ENCODE measurements around the gene CHRNA4.

Gene CHRNA4

DNA sequence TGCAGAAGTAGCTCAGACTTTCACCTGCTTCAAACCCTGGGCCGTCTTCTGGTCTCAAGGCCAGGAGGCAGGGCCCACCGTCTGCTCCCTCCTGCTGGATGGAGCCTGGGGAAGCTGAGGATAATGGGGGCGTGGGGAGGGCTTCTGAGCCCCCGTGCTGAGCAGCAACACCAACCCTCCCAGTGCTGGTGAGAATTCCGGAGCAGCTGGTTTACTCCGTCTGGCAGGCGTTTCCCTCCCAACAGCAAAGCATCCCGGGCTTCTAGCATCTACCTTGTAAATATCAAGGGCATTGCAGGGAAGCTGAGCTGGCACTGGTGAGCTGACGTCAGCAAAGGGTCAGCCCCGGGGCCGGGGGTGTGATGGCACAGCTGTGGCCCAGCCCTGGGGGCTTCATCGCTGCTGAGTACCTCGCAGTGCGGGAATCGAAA, 16.8 kb upstream of the CHRNA4 start:
- DNase-seq (ENCODE audit: low read depth, low spot score) = no peak

DNA sequence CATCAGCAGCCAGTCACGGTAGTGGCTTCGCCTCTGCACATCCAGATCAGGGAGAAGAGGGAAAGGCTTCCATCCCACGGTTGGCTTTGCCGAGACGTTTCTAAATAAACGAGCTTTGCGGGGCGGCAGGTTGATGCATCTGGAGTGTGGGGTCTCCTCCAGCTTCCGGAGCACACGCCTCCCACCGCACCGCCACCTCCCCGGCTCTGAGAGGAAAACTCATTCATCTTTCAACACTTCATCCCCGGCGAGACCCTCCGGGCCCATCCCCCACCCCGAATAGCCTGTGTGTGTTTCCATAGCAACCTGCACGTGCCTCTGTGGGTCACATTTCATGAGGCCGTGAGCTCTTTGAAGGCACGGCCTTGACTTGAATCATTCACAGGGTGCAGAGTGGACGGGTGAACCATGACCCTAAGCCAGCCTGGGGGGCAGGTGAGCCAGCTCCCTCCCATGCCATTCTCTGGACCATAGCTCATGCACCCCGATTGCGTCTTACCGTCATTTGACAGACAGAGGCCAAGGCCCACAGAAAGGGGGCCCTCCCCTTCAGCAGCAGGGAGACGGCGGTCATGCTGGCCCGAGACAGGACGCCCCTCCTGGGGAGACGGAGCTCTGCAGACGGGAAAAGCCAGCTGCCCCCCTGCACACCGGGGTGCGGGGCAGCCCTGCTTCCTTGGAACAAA, 16.2 kb upstream of the CHRNA4 start:
- no peak for DNase-seq (ENCODE audit: low read depth, low spot score)

DNA sequence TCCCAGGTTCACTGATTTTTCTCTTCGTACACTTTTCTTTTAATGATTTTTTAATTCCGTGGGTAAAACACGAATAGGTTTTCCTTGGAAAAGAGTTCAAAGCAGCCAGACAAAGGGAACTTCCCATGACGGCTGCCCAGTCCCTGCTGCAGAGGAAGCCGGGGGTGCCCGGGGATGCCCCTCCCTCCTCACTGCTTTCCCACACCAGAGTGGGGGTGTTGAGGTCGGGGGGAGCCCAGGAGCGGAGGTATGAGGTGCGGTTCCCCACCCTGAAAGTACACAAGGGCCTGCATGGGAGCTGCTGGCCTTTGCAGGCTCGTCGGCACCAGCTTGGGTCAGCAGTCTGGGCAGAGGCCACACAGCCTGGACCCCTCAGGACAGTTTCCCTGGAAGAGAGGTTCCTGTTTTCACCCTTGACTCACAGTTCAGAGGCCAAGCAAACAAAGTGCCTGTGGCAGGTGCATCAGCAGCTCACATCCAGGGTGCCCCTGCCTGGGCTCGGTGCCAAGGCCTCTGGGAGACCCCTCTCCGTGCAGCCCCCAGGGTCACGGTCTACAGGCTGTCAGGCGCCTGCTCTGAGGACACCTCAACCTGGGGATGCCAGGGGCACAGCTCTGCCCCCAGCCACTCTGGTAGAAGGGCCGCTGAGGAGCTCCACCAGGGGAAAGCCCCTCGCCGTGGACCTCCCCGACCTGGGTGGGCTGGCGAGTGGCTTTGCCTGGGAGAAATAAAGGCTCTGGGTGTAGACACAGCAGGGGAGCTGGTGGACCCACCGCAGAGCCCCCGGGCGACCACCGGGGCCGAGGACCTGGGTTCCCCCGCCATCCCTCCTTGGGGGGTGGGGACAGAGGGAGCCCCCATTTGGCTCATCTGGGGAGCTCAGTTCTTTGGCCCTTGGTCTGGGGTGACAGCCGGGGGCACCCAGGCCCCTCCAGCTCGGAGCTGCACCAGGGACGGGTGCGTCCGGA, 15.4 kb upstream of the CHRNA4 start:
- DNase-seq (ENCODE audit: low read depth, low spot score) = no peak

DNA sequence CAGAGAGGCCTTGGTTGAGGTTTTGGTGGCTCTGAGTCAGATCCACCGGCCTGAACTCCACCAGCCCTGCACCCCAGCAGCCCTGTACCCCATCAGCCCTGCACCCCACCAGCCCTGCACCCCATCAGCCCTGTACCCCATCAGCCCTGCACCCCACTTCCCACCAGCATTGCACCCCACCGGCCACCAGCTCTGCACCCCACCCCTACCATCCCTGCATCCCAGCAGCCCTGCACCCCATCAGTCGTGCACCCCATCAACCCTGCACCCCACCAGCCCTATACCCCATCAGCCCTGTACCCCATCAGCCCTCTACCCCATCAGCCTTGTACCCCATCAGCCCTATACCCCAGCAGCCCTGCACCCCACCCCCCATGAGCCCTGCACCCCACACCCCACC, 14.3 kb upstream of the CHRNA4 start:
- no peak for DNase-seq (ENCODE audit: low read depth, low spot score)

DNA sequence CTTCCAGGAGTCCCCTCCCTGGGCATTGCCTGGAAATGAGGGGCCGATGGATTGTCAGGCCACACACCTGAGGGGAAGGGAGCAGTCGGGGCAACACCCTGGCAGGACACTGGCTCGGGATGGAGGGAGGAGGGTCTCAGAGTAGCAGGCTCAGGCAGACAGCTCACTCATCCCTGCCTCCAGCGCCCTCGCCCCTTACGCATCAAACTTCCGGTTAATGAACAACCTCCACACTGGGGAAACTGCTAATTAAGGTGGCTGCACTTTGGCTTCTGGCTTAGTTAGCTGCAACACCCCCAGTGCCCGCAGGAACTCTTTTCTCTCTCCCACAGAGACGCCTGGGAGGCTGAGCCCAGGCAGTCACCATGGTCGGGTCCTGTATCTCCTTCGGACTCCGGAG, 13.4 kb upstream of the CHRNA4 start:
- DNase-seq (ENCODE audit: low read depth, low spot score) = no peak

DNA sequence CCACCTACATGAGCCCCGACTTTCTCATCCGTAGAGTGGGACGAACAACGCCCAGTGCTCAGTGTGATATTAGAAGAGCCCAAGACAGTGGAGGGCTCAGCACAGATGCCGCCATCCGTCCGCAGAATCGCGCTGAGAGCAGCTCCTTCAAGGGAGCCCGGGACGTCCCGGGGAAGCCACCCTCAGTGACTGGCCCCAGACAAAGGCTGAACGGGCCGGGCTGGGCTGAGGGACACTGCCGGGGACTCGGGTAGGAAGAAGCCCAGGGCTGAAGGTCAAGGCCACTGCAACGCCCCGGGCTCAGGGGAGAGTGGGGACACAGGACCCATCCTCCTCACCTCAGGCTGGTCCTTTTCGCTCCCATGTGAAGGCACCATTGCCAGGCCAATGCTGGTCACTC, 12.8 kb upstream of the CHRNA4 start:
- no peak for DNase-seq (ENCODE audit: low read depth, low spot score)

DNA sequence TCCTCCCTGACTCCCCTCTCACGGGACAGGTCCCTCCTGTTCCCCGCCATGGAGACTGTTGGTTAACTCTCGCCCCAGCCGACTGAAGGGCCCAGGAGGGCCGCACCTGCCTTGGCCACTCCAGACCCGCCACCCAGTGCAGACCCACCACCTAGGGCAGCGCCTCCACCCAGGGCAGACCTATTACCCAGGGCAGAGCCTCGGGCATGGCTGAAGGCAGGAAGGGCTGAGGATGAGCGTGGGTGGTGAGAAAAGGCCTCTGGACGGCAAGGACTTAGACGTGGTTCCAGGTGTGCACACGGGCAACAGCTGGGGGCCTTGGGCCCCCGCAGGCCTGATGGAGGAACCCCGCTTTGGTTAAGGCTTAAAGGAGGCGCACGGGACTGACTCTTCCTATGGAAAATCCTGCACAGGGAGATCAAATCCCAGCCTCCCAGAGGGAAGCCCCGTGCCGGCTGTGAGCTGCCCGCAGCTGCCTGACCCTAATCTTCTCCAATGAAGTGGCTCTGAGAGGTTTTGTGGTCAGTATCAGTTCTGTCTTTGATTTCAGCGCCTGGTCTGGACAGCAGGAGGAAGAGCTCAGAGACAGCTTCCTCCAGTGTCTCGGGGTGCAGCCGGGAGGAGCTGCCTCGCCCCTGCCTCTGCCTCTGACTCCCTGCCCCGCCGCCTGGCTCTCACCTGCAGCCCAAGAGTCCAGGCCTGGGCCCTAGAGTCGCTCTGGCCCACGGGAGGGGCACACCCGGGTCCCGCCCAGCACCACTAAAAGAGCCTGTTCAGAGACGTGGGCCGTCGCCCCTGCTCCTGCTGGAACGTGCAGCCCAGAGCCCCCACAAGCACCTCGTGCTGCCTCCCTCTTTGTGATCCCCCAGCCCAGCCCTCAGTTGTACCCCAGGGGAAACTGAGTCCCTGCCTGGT, 12.1 kb upstream of the CHRNA4 start:
- no peak for DNase-seq (ENCODE audit: low read depth, low spot score)

DNA sequence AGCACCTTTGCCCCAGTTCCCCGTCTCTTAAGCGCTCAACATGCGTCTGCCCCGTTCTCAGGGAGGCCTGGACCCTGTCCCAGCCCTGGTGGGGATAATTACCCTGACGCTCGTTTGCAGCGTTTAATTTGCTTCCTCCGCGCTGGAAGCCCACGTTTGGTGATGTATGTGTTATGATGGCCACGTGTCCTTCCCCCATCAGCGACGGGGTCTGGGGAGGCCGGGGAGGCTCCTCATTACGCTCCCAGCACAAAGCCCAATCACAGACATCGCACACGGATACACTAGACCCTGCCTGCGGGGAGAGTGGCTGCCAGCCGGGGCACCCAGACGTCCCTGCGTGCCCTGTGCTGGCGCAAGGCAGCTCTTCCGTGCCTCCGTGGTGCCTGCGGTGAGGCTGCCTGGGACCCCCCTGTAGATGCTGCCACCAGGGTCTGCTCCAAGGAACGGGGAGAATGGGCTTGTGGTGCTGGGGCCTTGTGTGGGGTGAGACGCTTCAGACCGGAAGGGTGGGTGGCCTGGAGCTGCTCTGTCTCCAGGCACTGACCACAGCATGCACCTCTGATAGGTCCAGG, 10.2 kb upstream of the CHRNA4 start:
- DNase-seq (ENCODE audit: low read depth, low spot score) = no peak

DNA sequence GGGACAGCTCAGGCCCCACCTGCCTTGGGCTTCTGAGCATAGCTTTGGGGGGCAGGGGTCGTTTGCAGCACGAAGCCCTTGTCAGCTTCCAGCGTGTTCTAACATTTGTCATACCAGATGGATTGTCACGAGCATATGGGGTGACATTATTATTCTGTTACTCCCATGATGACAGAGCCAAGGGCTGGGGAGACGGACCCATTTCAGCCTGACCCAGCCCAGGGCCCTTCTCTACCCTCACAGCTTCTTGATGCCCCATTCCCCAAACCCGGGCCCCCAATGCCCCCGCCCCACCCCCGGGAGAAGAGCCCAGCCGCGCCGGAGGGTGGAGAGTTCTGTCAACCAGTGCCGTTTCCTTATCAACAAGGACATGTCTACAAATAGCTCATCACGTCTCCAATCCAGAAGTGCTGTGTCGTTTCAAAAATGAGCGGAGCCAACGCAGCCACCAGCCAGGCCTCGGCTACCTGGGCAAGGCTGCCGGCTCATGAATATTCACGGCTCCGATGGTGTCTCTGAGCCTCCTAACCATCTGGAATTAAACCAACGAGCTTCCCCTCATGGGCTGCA, 9.6 kb upstream of the CHRNA4 start:
- no peak for DNase-seq (ENCODE audit: low read depth, low spot score)

DNA sequence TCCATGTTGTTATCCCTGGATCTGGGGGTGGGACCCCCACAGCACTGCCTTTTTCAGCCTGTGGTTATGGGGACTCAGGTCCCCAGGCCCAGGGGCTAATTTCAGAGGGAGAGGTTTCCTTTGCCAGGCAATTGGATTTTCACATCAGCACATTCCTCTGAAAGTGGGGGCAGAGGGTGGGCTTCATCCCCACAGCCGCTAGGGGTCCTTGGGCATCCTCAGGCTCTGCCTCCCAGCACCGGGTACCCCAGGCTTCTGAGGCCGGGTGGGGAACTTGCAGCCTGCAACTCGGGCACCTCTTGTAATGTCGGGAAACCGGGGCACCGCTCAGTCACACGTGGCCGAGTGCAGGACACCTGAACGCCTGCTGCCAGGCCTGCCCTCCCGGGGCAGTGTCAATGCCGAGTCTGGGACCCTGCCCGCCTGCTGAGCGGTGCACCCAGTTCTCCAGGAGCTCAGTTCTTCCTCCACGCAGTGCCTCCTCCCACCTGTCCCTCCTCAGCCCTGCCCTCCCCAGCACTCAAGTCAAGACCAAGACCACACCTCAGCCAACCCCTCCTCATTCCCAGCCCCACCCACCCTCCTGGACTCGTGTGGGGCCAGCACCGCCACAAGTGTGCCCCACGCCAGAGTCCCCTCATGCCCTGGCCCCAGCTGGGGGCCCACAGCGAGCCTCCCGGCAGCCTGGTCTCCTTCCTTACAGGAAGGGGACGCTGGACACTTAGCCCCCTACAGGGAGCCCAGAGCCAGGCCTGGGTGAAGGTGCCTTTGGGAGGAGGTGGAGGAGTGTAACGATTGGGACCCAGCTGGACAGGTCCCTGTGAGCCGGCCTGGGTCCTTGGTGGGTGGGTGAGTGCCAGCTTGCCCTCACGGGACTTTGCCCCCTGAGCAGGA, 8.8 kb upstream of the CHRNA4 start:
- no peak for DNase-seq (ENCODE audit: low read depth, low spot score)

DNA sequence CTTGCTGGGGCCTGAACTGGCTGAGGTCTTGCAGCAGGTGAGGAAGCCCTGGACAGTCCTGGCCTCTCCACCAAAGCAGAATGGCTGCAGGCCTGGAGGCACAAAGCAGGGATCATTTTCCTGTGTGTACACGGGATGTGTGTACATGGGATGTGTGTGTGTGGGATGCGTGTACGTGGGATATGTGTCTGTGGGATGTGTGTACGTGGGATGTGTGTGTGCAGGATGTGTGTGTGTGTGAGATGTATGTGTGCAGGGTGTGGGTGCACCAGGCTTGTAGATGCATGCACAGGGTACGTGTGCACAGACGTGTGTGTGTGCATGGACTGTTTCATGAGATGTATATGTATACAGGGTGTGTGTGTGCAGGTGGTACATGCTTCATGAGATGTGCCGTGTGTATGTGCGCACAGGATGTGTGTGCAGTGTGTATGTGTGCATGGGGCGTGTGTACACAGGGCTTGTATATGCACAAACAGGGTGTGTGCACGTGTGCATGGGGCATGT, 7.9 kb upstream of the CHRNA4 start:
- no peak for DNase-seq (ENCODE audit: low read depth, low spot score)

DNA sequence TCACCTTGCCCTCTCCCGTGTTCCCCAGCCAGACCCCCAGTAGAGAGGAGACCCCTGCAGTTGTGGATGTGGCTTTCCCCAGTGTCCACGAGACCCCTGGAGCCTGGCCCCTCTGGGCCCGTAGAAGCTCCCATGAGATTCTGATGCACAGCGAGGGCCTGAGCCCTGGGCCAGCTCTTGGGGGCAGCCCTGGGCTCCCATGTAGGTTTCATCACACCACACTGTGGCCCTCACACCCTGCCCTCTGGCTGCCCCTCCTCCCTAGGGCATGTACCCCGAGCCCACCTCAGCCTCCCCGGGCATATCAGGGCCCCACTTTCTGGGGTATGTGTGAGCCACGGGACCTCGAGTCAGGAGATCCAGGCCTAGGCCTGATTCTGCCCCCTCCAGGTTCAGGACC, 7.0 kb upstream of the CHRNA4 start:
- DNase-seq (ENCODE audit: low read depth, low spot score) = no peak

DNA sequence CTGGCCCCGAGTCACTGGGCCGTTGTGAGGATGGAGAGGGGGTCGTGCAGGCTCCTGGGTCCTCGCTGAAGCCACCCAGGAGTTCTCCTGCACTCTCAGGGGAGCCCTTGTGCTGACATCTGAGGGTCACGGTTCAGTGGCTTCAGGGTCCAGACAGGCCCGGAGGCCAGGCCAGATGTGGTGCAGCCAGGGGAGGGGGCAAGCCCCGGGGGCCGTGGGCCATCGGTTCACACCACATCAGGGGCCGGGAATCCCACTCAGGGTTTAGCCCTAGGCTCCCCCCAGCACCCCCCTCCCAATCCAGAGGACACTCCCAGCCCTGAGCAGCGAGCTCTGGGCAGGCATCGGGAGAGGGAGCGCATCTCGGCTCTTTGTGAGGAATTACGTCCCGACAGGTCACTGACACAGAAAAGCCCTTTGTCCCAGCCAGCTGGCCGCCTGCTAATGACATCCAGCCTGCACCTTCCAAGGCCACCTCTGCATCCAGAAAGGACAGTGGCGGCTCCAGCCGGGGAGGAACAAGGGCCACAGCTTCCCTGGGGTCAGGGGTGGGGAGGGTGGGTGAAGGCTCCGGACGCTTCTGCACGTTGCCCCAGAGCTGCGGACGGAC, 6.4 kb upstream of the CHRNA4 start:
- no peak for DNase-seq (ENCODE audit: low read depth, low spot score)

DNA sequence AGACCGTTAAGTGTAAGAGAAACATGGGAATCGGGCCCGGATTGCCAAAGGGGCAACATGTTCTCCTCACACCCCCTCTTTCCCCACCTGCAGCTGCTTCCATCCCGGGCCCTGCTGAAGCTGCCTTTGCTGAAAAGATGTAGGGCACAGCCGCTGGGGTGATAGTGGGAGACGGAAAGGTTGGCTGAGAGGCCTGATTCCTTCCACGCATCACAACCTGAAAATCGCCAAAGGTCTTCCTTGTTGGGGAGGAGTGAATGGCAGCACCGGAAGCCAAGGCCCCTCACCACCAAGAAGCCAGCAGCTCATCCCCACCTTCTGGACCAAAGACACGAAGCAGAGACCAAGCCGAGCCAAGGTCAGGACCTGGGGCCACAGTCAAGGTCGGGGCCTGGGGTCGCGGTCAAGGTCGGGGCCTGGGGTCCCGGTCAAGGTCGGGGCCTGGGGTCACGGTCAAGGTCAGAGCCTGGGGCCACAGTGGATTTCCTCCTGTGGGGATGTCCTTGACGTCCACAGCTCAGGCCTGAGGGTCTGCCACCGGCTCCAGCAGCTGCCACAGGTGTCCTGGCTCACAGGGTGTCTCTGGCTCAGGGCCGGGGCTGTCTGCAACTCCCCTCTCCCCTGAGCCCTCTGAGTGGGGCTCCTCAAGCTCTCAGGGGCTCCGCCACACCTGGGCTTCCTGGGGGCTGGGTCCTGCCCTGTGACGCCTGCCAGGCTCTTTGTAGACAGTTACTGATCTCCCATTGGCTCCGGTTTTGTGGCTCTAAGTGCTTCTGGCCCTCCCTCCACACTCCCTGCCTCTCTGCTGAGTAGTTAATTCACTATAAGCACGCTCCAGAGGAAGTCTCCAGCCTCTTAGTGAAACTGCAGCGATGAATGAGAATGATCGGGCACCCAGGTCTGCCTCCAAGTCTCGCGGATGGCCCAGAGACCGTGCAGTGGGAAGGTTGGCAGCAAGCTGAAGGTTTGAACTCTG, 5.5 kb upstream of the CHRNA4 start:
- no peak for DNase-seq (ENCODE audit: low read depth, low spot score)

DNA sequence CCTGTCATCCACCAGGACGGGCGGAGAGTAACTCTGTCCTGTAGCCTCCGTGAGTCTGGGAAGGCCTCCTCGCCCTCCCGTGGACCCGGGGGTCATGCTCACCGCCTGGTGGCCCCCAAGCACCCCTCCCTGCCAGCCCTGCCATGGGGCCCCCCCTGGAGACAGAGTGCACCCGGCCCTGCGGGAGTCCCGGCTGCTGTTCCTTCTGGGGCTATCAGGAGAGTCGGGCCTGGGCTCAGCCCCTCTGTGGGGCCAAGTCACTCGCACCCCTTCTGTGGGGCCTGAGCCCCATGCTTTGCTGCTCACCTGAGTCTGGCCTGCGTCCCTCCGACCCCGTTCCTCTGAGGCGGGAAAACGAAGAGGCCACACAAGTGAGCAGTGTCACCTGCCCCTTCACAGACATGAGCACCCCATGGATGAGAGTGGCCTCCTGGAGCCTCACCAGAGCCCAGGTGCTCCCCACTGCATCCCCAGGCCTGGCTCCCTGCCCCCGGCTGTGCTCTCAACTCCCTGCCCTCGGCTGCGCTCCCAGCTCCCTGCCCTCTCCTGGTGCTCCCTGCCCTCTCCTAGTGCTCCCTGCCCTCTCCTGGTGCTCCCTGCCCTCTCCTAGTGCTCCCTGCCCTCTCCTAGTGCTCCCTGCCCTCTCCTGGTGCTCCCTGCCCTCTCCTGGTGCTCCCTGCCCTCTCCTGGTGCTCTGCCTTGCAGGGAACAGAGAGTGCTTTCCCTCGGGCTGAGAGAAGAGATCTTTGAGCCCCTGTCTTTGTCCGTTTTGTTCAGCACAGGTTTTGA, 4.6 kb upstream of the CHRNA4 start:
- DNase-seq (ENCODE audit: low read depth, low spot score) = no peak

DNA sequence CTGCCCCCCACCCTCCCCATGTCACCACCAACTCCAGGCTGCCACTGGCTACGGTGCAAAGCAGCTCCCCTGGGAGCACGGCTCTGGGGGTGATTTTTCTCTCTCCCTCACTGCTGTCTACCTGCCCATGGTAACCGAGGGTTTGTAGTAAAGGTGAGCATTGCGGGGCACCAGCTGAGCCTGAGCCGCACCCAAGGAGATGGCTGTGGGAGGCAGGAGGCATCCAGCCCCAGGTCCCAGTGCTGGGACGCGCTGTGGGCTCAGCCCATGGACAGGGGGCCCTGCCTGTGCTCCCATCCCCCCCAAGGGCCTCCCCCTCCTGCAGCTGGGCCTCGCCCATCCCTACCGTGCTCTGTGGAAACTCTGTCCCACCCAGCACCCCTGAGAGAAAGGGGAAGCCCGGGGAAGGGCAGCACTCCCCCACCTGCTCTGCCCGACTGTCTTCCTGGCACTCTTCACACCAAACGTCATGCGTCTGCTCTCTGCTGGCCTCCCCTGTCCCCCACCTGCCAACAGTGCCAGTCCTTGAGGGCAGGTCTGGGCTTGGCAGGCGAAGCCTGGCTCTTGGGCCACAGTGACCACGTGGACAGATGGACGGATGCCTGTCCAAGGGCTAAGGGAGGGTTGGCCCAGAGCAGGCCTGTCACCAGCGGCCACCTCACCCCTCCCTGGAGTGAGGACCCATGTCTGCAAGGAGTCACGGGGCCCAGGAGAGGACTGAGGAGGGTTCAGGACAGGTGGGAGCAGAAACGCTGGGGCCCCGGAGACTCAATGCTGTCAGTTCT, 3.8 kb upstream of the CHRNA4 start:
- DNase-seq (ENCODE audit: low read depth, low spot score) = no peak

Data from smooth muscle cell of the brain vasculature (primary cell).